ENCODE measurements around the gene ATP10B. TPM values are rescaled to one million over a fixed set of nuclear protein-coding genes. Genes with fewer than 3 reads are reported as not detected.
"Not testable (repeated sequence)": the region's sequence is repeated elsewhere in the genome, so short reads cannot be mapped to it uniquely, and the experiment has no call there.

Gene ATP10B
- total RNA-seq, 1 donor from 2014 or later: not detected

DNA sequence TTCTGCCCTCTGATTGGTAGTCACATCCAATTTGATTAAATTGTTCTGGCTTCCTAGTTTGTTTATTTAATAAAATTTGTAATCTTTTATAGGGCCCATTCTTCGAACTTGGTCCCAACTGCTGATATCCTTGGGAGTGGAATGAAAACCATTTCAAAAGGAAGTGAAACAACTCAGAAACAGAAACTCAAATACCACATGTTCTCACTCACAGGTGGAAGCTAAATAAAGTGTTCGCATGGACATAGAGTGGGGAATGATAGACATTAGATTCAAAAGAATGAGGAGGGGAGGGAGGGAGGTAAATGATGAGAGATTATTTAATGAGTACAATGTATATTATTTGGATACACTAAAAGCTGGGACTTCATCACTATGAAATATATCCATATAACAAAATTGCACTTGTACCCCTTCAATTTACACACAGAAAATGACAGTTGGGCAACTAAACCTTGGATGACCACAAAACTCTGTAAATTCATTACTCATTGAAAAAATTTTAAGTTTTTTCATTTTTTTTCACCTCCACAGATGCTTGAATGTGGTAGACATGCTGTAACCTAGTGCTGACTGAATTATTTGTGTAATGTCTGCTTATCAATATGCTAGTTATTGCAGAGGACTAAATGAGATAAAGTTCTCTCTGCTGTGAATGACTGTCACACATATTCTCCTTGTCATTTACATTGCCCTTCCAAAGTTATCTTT is 16.0 kb downstream of the ATP10B start:
- no peak overlapping the region for H3K27ac Mint-ChIP-seq (ENCODE audit: unreplicated experiment)
- TF ChIP-seq CTCF (IDR thresholded peaks at IDR 0.05): no peak
- no peaks in the 10 kb centered on the region for H3K4me1 Mint-ChIP-seq (ENCODE audit: low read depth)
- H3K4me3 Mint-ChIP-seq (ENCODE audit: unreplicated experiment): no peak overlapping the region
- H3K27me3 Mint-ChIP-seq (ENCODE audit: low read depth): peaks cover 3% of the 10 kb centered on the region
- no peaks in the 10 kb centered on the region for H3K36me3 Mint-ChIP-seq (ENCODE audit: low read depth)
- peaks cover 10% of the 10 kb centered on the region for H3K9me3 Mint-ChIP-seq (ENCODE audit: low read depth)
- DNase-seq (ENCODE audit: low spot score): no peak

- DNase-seq (ENCODE audit: low spot score): no peak
- Mint-ChIP-seq H3K4me1 (ENCODE audit: low read depth) (no peaks in the 10 kb centered on the region), H3K36me3 (ENCODE audit: low read depth) (no peaks in the 10 kb centered on the region), H3K9me3 (ENCODE audit: low read depth) (peaks cover 10% of the 10 kb centered on the region), H3K27ac (ENCODE audit: unreplicated experiment) (no peak overlapping the region), H3K4me3 (ENCODE audit: unreplicated experiment) (no peak overlapping the region), H3K27me3 (ENCODE audit: low read depth) (peaks cover 3% of the 10 kb centered on the region)
- TF ChIP-seq CTCF (IDR thresholded peaks at IDR 0.05): no peak
Observed at GRCh38 chr5:160835376-160835775, 16.6 kb downstream of the ATP10B start.

- no peak overlapping the region for H3K4me3 Mint-ChIP-seq (ENCODE audit: unreplicated experiment)
- H3K9me3 Mint-ChIP-seq (ENCODE audit: low read depth): peaks cover 10% of the 10 kb centered on the region
Observed at GRCh38 chr5:160833806-160834205, 18.2 kb downstream of the ATP10B start.

GRCh38 chr5:160831801-160832200 is 20.2 kb downstream of the ATP10B start:
- H3K36me3 Mint-ChIP-seq (ENCODE audit: low read depth): no peaks in the 10 kb centered on the region
- no peak for DNase-seq (ENCODE audit: low spot score)
- peaks cover 3% of the 10 kb centered on the region for H3K27me3 Mint-ChIP-seq (ENCODE audit: low read depth)
- H3K27ac Mint-ChIP-seq (ENCODE audit: unreplicated experiment): no peak overlapping the region
- H3K4me3 Mint-ChIP-seq (ENCODE audit: unreplicated experiment): no peak overlapping the region
- peaks cover 15% of the 10 kb centered on the region for H3K9me3 Mint-ChIP-seq (ENCODE audit: low read depth)
- H3K4me1 Mint-ChIP-seq (ENCODE audit: low read depth): no peaks in the 10 kb centered on the region
- TF ChIP-seq CTCF (IDR thresholded peaks at IDR 0.05): no peak

More at GRCh38 chr5:160833806-160834205, 18.2 kb downstream of the ATP10B start:
- no peaks in the 10 kb centered on the region for H3K36me3 Mint-ChIP-seq (ENCODE audit: low read depth)
- no peak for DNase-seq (ENCODE audit: low spot score)
- TF ChIP-seq CTCF (IDR thresholded peaks at IDR 0.05): no peak
- peaks cover 3% of the 10 kb centered on the region for H3K27me3 Mint-ChIP-seq (ENCODE audit: low read depth)
- no peak overlapping the region for H3K27ac Mint-ChIP-seq (ENCODE audit: unreplicated experiment)
- no peaks in the 10 kb centered on the region for H3K4me1 Mint-ChIP-seq (ENCODE audit: low read depth)

GRCh38 chr5:160824301-160825001 is 27.6 kb downstream of the ATP10B start:
- DNase-seq (ENCODE audit: low spot score): no peak
- no peak for TF ChIP-seq CTCF (IDR thresholded peaks at IDR 0.05)
- no peak overlapping the region for H3K4me3 Mint-ChIP-seq (ENCODE audit: unreplicated experiment)
- no peak overlapping the region for H3K27ac Mint-ChIP-seq (ENCODE audit: unreplicated experiment)
- H3K9me3 Mint-ChIP-seq (ENCODE audit: low read depth): peaks cover 50% of the 10 kb centered on the region
- no peaks in the 10 kb centered on the region for H3K4me1 Mint-ChIP-seq (ENCODE audit: low read depth)
- no peaks in the 10 kb centered on the region for H3K36me3 Mint-ChIP-seq (ENCODE audit: low read depth)
- no peaks in the 10 kb centered on the region for H3K27me3 Mint-ChIP-seq (ENCODE audit: low read depth)

DNA sequence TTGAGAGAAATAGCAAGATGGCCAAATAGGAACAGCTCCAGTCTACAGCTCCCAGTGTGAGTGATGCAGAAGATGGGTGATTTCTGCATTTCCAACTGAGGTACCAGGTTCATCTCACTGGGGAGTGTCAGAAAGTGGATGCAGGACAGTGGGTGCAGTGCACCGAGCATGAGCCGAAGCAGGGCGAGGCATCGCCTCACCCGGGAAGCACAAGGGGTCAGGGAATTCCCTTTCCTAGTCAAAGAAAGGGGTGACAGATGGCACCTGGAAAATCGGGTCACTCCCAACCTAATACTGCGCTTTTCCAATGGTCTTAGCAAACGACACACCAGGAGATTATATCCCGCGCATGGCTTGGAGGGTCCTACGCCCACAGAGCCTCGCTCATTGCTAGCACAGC is 39.0 kb downstream of the ATP10B start:
- not testable (repeated sequence) for DNase-seq (ENCODE audit: low spot score); H3K36me3 Mint-ChIP-seq (ENCODE audit: low read depth); H3K27ac Mint-ChIP-seq (ENCODE audit: unreplicated experiment); H3K4me1 Mint-ChIP-seq (ENCODE audit: low read depth); H3K27me3 Mint-ChIP-seq (ENCODE audit: low read depth); H3K4me3 Mint-ChIP-seq (ENCODE audit: unreplicated experiment)
- H3K9me3 Mint-ChIP-seq (ENCODE audit: low read depth): peaks cover 32% of the 10 kb centered on the region

Measured in chondrocyte (in vitro differentiated cells).